Trophoblast cell (in vitro differentiated cells and primary cell): ENCODE data around the gene PDGFC.
A peak's percentile ranks its signal among the peaks of the same experiment; 100 is the strongest.

ENCODE experiments used
- DNase-seq, 2 donors: peaks; one replicate each; pipeline ENCODE4 v3.0.0-alpha.2; 2016
- H2AFZ ChIP-seq: 2 replicates; pipeline ENCODE4 v1.6.1; 2013; ENCODE audit warnings: low read length, moderate library complexity, mild to moderate bottlenecking; ENCODE audit not compliant: insufficient read depth, poor library complexity
- H2AK5ac ChIP-seq: 2 replicates; pipeline ENCODE4 v1.6.1; 2013; ENCODE audit warnings: mild to moderate bottlenecking, low read length
- H2BK120ac ChIP-seq: 2 replicates; pipeline ENCODE4 v1.6.1; 2013; ENCODE audit warnings: low read length, mild to moderate bottlenecking, moderate library complexity; ENCODE audit not compliant: insufficient read depth, poor library complexity
- H2BK12ac ChIP-seq: 2 replicates; pipeline ENCODE4 v1.6.1; 2013; ENCODE audit warnings: mild to moderate bottlenecking, low read length, moderate library complexity
- H2BK5ac ChIP-seq: 2 replicates; pipeline ENCODE4 v1.6.1; 2013; ENCODE audit warnings: low read length, low read depth, moderate library complexity, mild to moderate bottlenecking; ENCODE audit not compliant: poor library complexity
- H3K14ac ChIP-seq: 2 replicates; pipeline ENCODE4 v1.6.1; 2013; ENCODE audit warnings: mild to moderate bottlenecking, low read length
- H3K18ac ChIP-seq: 2 replicates; pipeline ENCODE4 v1.6.1; 2013; ENCODE audit warnings: mild to moderate bottlenecking, low read length
- H3K23ac ChIP-seq: 2 replicates; pipeline ENCODE4 v1.6.1; 2013; ENCODE audit warnings: low read length
- H3K27ac ChIP-seq: 2 replicates; pipeline ENCODE4 v1.5.1; 2013; ENCODE audit warnings: low read depth, mild to moderate bottlenecking, inconsistent platforms, low read length, moderate library complexity
- H3K27me3 ChIP-seq: 2 replicates; pipeline ENCODE4 v1.6.1; 2013; ENCODE audit warnings: inconsistent platforms, mild to moderate bottlenecking, low read length, moderate library complexity; ENCODE audit not compliant: insufficient read depth
- H3K36me3 ChIP-seq, 2 experiments: 1 replicate in 1 of 2; 2 replicates in 1 of 2; pipeline ENCODE4 v1.6.1; 2013; ENCODE audit warnings: low read length in 2 of 2, mild to moderate bottlenecking in 2 of 2, moderate library complexity in 1 of 2; ENCODE audit not compliant: insufficient read depth in 2 of 2, control insufficient read depth in 1 of 2
- H3K4ac ChIP-seq: 2 replicates; pipeline ENCODE4 v1.6.1; 2013; ENCODE audit warnings: low read depth, mild to moderate bottlenecking, low read length, moderate library complexity
- H3K4me1 ChIP-seq, 2 experiments: 1 replicate in 1 of 2; 2 replicates in 1 of 2; pipeline ENCODE4 v1.6.1; 2013; ENCODE audit warnings: low read length in 2 of 2, mild to moderate bottlenecking in 2 of 2, moderate library complexity in 1 of 2; ENCODE audit not compliant: insufficient read depth in 2 of 2, control insufficient read depth in 1 of 2
- H3K4me2 ChIP-seq: 2 replicates; pipeline ENCODE4 v1.6.1; 2013; ENCODE audit warnings: inconsistent platforms, mild to moderate bottlenecking, low read length, moderate library complexity
- H3K4me3 ChIP-seq: 2 replicates; pipeline ENCODE4 v1.5.1; 2013; ENCODE audit warnings: mild to moderate bottlenecking, low read depth, low read length, inconsistent platforms
- H3K79me1 ChIP-seq: one replicate; pipeline ENCODE4 v1.6.1; 2013; ENCODE audit warnings: low read length
- H3K79me2 ChIP-seq: 2 replicates; pipeline ENCODE4 v1.6.1; 2013; ENCODE audit warnings: low read length, mild to moderate bottlenecking; ENCODE audit not compliant: control insufficient read depth, insufficient read depth, poor library complexity
- H3K9ac ChIP-seq: 2 replicates; pipeline ENCODE4 v1.6.1; 2013; ENCODE audit warnings: mild to moderate bottlenecking, low read length
- H3K9me3 ChIP-seq: 2 replicates; pipeline ENCODE4 v1.6.1; 2013; ENCODE audit warnings: low read depth, mild to moderate bottlenecking, control low read depth, inconsistent platforms, low read length; ENCODE audit not compliant: insufficient read depth
- H4K12ac ChIP-seq: 2 replicates; pipeline ENCODE4 v1.6.1; 2013; ENCODE audit warnings: low read depth, mild to moderate bottlenecking, low read length, moderate library complexity
- H4K8ac ChIP-seq: 2 replicates; pipeline ENCODE4 v1.6.1; 2013; ENCODE audit warnings: low read depth, mild to moderate bottlenecking, low read length, moderate library complexity
- H4K91ac ChIP-seq: one replicate; pipeline ENCODE4 v1.6.1; 2013; ENCODE audit warnings: low read depth, mild to moderate bottlenecking, low read length, moderate library complexity
- WGBS: extraction: QIAGEN DNeasy Blood & Tissue Kit; methylation state at CpG from one replicate; pipeline ENCODE4 v1.1.7; 2013; ENCODE audit warnings: missing lambda C conversion rate; ENCODE audit not compliant: insufficient read length, insufficient coverage; ENCODE audit errors: extremely low coverage; 5-methylcytosine and 5-hydroxymethylcytosine counted together

The PDGFC gene

GRCh38 chr4:156956359-156956758 is 15.2 kb downstream of the PDGFC start:
- H3K79me1 ChIP-seq = no peaks in the 10 kb centered on the region
- no peak overlapping the region for H3K4me2 ChIP-seq

DNA sequence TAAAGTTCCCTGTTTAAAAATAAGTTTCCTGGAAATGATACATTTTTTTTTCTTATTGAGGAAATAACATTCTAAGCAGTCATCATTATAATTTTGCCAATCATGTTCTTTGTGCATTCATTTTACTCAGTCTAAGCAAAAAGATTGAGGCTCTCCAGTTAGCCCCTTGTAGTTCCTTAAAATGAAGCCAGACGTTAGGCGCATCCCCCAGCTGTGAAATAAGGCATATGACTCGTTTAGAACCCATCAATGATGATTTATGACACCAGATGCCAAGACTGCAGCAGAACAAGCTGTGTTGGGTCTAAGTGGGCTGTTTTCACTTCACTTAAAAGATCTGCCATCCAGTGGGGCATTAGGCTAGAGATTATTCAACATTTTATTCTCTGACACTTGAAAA is 17.0 kb downstream of the PDGFC start:
- Histone ChIP-seq H3K79me1 (no peaks in the 10 kb centered on the region), H3K36me3 (no peaks in the 10 kb centered on the region), H3K27ac (no peak overlapping the region), H3K4ac (no peak overlapping the region), H4K12ac (no peak overlapping the region), H3K79me2 (no peaks in the 10 kb centered on the region), H3K4me2 (no peak overlapping the region), H4K8ac (no peak overlapping the region), H2BK12ac (no peak overlapping the region), H3K4me3 (no peak overlapping the region), H2BK5ac (no peak overlapping the region), H3K23ac (no peak overlapping the region), H2BK120ac (no peak overlapping the region), H3K4me1 (peaks cover 0 to 1% of the 10 kb centered on the region in 2 experiments), H3K9ac (no peak overlapping the region), H3K9me3 (no peaks in the 10 kb centered on the region), H2AFZ (no peak overlapping the region), H2AK5ac (no peak overlapping the region), H4K91ac (no peak overlapping the region), H3K18ac (no peak overlapping the region), H3K14ac (no peak overlapping the region), H3K27me3 (no peaks in the 10 kb centered on the region)
- peak in 1 of 2 donors; percentile 13 for DNase-seq
- no CpG with 5 or more reads among the region's 3 CpGs for WGBS

More at GRCh38 chr4:156956359-156956758, 15.2 kb downstream of the PDGFC start:
- Histone ChIP-seq H3K27ac (no peak overlapping the region), H3K4ac (no peak overlapping the region), H3K9ac (no peak overlapping the region), H4K91ac (no peak overlapping the region), H3K23ac (no peak overlapping the region), H2AK5ac (no peak overlapping the region), H3K27me3 (no peaks in the 10 kb centered on the region), H3K36me3 (no peaks in the 10 kb centered on the region), H2BK12ac (no peak overlapping the region), H2AFZ (no peak overlapping the region), H3K9me3 (no peaks in the 10 kb centered on the region), H4K12ac (no peak overlapping the region), H3K4me3 (no peak overlapping the region), H2BK120ac (no peak overlapping the region), H3K4me1 (no peaks in the 10 kb centered on the region), H3K18ac (no peak overlapping the region), H3K14ac (no peak overlapping the region), H4K8ac (no peak overlapping the region), H2BK5ac (no peak overlapping the region), H3K79me2 (no peaks in the 10 kb centered on the region)
- no peak for DNase-seq
- no CpG with 5 or more reads among the region's 2 CpGs for WGBS

GRCh38 chr4:156953951-156954350 is 17.6 kb downstream of the PDGFC start:
- no peak overlapping the region for H4K8ac ChIP-seq
- H3K9ac ChIP-seq = no peak overlapping the region
- H2BK5ac ChIP-seq = no peak overlapping the region
- H2AK5ac ChIP-seq = no peak overlapping the region
- no peak overlapping the region for H3K4ac ChIP-seq
- no peak overlapping the region for H2AFZ ChIP-seq
- no peaks in the 10 kb centered on the region for H3K9me3 ChIP-seq
- no peaks in the 10 kb centered on the region for H3K79me1 ChIP-seq
- H3K18ac ChIP-seq = no peak overlapping the region
- no peak for DNase-seq
- WGBS = no CpG with 5 or more reads among the region's 2 CpGs
- H3K4me1 ChIP-seq = peaks cover 0 to 2% of the 10 kb centered on the region in 2 experiments
- H3K79me2 ChIP-seq = no peaks in the 10 kb centered on the region
- no peaks in the 10 kb centered on the region for H3K36me3 ChIP-seq
- no peak overlapping the region for H3K14ac ChIP-seq
- H4K12ac ChIP-seq = no peak overlapping the region
- H3K4me2 ChIP-seq = no peak overlapping the region
- H3K4me3 ChIP-seq = no peak overlapping the region
- no peak overlapping the region for H4K91ac ChIP-seq
- no peak overlapping the region for H3K23ac ChIP-seq
- no peak overlapping the region for H2BK12ac ChIP-seq
- no peak overlapping the region for H3K27ac ChIP-seq
- no peak overlapping the region for H2BK120ac ChIP-seq
- no peaks in the 10 kb centered on the region for H3K27me3 ChIP-seq

DNA sequence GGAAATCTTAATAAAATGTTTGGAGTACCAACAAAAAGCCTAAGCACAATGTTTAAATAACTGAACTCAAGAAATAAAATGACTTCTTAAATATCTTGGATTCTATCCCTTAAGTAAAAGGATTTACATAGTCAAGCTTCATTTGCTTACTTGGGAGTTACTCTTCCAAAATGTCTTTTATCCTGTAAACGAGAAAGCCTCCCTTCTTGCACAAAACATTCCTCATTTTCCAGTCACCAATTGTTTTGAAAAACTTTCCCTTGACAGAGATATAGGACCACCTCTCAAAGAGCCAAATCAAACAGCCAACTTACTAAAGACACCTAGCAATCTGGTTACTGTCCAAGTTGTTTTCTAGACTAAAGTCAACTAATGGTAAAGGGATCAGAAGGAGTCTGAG is 18.6 kb downstream of the PDGFC start:
- H3K79me2 ChIP-seq = no peaks in the 10 kb centered on the region

More for the DNA sequence above, 18.6 kb downstream of the PDGFC start:
- no peak overlapping the region for H3K9ac ChIP-seq
- DNase-seq = no peak
- H3K27ac ChIP-seq = no peak overlapping the region
- H3K36me3 ChIP-seq = no peaks in the 10 kb centered on the region
- no peak overlapping the region for H2BK12ac ChIP-seq
- no peaks in the 10 kb centered on the region for H3K79me1 ChIP-seq
- no peaks in the 10 kb centered on the region for H3K27me3 ChIP-seq
- no peak overlapping the region for H3K14ac ChIP-seq
- H3K23ac ChIP-seq = no peak overlapping the region
- H2AK5ac ChIP-seq = no peak overlapping the region
- no peak overlapping the region for H3K4me2 ChIP-seq
- no peak overlapping the region for H4K8ac ChIP-seq
- WGBS = no CpG with 5 or more reads among the region's 1 CpG
- H2AFZ ChIP-seq = no peak overlapping the region
- H3K18ac ChIP-seq = no peak overlapping the region
- H3K9me3 ChIP-seq = no peaks in the 10 kb centered on the region
- no peak overlapping the region for H4K91ac ChIP-seq
- no peak overlapping the region for H3K4me3 ChIP-seq
- no peak overlapping the region for H2BK120ac ChIP-seq
- H3K4me1 ChIP-seq = peaks cover 0 to 2% of the 10 kb centered on the region in 2 experiments
- H3K4ac ChIP-seq = no peak overlapping the region
- no peak overlapping the region for H2BK5ac ChIP-seq
- no peak overlapping the region for H4K12ac ChIP-seq
